Measurements from ENCODE around the gene TBC1D9B.

TBC1D9B gene

DNA sequence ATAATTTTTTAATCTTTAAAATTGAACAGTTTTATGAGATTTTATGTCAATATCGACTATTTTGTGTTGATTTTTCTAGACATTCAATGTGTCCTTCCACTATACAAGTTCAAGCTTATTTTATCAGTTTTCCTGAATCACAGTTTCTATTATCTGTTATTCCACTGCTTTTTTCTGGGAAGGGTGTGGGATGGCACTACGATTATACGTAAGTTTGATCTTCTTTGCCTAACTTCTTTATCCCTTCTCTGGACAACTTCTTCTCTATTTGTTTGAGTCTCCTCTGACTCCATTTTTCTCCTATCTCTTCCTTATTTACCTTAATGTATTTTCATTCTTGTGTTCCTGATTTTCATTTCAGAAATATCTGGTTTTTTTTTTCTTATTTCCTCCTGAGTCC lies 24.5 kb downstream of the TBC1D9B start:
- DNase-seq, result no peak

DNA sequence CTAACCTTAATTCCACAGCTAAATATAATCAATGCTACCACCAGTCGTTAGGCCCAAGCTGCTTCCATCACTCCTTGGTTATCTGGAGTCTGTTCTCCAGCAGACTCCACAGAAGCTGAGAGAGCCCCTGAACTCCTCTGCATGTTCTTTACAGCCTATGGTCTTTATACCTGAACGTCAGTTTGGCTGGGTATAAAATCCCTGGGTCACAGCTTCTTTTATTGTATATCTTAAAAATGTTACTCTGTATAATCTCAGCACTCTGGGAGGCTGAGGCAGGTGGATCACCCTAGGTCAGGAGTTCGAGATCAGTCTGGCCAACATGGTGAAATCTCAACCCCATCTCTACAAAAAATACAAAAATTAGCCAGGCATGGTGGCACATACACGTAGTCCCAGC lies 25.4 kb downstream of the TBC1D9B start:
- no peak for DNase-seq

DNA sequence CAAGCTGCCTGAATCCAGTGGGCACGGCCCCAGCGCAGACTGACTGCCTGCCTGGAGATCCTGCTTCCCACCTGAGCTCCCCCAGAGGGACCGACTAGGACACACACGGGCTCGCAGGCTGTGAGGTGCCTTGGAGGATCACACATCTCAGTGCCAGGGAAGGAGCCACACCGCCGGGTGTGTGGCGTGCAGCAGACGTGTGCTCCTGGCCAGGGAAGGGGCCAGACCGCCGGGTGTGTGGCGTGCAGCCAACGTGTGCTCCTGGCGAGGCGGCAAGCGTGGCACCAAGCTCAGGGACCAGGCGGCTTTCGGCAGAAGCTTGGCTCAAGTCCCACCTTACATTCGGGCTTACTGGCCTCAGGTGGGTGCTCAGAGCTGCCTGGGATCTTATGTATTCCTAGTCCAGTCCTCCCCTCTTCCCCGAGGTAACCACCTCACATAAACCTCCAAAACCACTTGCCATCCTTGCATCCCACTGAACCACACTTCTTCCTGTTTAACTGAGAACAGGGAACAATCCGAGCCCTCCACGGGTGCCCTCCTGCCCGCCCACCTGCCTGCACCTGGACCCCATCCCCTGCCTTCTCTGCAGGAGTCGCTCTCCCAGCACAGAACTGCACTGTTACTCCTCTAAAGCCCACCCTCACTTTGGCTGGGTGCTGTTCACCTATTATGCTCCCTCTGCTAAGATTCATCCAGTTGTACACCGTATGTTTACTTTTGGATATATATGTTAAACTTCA lies 26.7 kb downstream of the TBC1D9B start:
- no peak for DNase-seq

DNA sequence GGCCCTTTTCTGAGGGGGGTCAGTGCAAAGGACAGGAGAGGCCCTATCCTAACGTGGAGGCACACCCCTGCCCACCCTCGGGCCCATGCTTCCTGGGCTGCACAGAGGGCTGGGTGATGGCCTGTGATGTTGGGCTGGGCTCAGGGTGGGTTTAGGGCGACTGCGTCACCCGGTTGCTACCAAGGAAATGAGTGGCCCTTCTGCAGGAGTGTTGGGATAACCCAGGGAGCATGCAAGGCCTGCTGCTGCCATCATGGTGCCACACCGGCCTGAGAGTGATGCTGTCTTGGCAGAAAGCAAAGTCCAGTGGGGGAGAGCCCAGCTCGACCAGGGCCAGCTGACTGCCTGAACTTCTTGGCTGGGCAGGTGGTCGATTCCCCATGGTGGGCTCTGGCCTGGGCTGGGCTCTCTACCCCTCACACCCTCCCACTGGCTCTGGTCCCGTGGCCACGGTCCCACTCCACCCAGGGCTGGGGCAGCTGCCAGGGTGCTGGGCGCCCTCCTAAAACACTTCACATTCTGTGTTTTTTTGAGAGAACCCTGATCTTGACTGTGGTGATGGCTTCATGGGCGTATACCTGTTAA lies 27.5 kb downstream of the TBC1D9B start:
- no peak for DNase-seq

DNA sequence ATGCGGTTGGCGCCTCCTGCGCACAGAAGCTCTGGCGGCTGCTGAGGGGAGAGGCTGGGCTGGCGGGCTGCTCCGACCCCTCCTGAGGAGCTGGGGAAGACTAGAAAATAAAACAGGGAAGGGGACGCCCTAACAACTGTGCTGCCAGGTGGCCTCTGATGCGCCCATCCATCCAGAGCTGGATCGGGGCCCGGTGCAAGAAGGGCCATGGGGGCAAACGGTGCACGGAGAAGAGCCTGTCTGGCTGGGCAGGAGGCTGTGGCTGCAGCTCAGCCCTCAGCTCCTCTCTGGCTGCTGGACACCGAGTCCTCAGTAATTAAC lies 28.0 kb downstream of the TBC1D9B start:
- no peak for DNase-seq

DNA sequence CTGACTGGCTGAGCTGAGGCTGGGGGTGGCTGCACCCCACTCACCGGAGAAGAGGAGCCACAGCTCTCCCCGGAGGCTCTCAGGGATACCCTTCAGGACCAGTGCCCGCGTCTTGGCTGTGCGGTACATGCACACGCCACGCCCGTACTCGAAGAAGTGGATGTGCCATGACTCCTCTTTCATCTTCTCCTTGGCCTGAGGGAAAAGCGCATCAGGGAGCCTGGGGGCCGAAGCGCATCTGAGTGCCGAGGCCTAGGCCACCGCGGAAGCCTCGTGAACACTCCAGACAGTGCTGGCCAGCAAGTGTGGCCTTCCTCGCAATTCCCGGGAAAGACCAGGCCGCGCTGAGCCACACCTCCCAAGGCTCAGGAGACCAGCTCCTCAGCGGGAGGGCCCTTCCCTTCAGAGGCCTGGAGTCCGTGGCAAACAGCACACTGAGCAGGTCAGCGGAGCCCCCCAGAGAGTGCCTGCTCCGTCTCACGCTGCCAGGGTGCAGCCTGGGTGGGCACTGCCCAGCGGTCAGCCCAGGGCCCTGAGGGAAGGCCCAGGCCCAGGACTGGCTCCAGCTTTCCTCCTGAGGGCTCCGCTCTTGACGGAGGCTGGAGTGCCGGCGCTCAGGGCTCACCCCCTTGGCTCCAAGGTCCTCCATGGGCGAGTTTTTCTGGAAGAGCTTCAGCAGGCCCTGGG lies 28.6 kb downstream of the TBC1D9B start:
- DNase-seq, result no peak

DNA sequence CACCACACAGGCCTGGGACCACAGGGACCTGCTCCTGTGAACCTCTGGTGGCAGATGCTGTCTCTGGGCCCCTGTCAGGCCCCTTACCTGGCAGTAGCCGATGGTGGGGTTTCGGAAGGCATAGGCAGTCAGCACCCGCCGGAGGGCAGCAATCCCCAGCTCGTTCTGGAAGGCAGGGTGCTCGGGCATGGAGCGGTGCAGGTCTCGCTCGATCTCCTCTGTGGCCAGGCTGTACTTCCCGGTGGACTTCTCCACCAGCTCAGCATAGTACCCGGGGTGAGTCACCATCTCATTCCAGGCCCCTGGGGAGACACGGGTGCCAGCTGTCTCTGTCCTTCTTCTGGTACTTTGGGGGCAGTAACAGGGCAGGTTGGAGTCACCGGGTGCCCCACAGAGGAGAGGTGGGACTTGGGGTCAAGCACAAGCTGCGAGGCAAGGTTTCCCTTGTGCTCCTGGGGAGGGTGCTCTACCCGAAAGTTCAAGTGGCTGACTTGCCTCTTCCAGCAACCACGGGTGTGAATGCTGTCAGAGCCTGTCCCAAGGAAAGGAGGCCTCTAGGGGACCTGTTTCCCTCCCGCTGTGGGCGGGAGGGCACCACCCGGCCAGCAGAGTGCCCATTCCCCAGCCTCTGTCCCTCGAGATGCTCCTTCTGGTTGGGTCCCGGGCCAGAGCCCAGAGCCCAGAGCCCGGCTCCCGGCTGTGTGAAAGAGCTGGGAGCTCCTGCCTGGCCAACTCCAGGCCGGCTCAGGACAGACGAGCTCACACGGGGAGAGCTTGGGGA lies 29.3 kb downstream of the TBC1D9B start:
- no peak for DNase-seq

DNA sequence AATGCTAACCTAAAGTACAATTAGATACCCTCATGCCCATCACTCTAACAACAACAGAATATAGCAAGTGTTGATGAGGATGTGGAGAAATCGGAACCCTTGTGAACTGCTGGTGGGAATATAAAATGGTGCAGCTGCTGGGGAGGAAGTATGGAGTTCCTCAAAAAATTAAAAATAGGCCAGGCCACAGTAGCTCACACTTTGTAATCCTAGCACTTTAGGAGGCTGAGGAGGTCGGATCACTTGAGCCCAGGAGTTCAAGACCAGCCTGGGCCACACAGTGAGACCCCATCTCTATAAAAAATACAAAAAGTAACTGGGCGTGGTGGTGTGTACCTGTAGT lies 31.1 kb downstream of the TBC1D9B start:
- DNase-seq, result no peak

DNA sequence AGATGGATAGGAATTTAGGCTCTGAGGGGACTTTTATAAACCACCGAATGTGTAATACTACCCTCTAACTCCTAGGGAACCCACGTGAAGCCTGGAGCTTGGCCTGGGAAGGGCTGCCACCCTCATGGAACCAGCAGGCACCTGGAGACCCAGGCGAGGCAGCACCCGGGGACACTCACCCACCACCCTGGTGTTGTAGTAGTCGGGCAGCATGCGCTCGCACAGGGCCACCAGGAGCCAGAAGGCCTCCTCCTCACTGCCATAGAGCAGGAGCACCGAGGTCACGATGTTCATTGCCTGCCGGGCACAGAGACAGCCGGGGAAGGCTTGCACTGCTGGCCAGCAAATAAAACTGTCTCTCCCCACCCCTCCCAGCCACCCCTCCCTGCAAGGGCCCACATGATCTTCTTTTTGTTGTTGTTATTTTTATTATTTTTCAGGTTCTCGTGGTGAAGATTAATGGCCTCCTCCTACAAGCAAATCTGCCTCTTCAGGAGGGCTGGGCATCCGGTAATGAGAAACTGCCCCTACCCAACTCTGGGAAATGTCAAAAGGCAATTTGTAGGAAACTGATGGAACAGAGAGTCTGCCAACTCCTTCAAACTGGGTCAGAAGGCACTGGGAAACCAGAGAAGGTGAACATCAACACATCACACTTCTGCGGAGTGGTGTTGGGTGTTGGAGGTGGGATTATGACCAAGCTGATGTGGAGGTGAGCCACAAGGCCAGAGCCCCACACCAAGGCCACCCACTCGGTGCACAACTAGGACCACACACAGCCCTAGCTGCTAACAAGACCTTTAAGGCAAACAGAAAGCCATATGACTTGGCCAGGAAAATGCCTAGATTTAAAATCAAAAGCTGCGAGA lies 31.7 kb downstream of the TBC1D9B start:
- no peak for DNase-seq

DNA sequence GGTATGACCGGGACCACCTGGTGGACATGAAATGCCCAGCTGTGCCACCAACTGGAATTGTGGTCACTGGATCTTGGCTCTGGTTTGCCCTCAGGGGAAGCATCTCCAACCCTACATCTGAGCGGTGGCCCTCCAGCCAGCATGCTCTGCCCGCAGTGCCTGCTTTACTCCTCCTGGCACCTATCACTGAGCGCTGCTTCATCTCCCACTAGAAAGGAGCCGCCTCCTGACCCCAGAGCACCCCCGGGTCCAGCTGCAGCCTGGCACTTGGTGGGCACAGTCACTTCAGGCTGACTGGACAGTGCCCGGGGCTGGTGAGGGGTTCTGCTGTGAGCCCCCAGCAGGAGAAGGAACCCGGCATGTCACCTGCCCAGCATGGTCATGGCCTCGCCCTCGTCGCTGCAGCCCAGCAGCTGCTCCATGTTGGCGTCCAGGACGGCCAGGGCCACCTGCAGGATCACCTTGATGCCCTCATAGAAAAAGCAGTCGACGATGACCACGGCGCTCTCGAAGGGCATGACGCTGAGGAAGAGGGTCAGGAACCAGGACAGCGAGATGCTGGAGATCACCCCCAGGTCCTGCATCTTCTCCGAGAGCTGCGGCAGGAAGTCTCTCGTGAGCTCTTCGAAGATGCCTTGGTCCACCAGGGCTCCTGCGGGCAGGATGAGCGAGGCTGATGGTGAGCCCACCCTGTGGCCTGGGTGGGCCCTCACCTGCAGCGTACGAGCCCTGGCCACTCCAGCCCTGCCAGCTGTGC lies 33.0 kb downstream of the TBC1D9B start:
- DNase-seq, result peak; percentile 6

DNA sequence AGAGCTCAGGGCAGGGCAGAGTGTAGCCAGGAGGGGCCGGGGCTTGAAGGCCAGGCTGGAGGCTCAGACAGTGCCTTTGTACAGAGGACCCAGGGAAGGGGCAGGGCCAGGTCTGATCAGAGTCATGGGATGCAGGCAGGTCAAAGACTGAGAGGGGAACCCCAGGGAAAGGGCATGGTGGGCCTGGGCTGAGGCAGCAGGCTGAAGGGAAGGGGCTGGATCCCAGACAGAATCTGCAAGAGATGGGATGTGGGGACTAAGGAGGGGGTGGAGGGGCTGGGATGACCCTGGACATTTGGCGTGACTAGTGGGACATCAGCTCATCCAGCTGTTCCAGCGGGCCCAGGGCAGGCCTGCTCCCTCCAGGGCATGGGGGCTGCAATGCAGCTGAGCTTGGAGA lies 33.6 kb downstream of the TBC1D9B start:
- DNase-seq, result no peak

DNA sequence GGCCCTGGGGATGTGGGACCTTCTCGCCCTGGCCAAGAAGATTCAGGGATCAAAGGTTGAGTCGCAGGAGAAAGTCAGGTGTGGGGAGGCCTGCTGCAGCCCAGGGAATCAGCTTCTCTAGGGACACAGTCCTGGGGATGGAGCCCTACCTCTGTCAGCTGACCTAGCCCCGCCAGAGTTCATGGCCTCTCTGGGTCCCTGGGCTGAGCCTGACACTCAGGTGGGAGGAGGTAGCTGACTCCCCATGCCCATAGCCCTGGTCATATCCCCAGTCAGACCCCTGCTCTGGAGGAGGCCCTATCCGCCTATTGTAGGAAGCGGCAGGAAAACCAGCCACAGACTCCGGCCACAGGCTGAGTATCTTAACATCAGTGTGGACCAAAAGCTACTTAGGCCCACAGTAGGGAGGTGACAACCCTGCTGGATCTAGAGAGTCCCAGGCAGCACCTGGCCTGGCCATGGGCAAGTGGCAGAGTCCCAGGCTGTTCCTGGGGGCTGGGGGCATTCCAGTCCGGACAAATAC lies 34.0 kb downstream of the TBC1D9B start:
- peak; percentile 6 for DNase-seq

DNA sequence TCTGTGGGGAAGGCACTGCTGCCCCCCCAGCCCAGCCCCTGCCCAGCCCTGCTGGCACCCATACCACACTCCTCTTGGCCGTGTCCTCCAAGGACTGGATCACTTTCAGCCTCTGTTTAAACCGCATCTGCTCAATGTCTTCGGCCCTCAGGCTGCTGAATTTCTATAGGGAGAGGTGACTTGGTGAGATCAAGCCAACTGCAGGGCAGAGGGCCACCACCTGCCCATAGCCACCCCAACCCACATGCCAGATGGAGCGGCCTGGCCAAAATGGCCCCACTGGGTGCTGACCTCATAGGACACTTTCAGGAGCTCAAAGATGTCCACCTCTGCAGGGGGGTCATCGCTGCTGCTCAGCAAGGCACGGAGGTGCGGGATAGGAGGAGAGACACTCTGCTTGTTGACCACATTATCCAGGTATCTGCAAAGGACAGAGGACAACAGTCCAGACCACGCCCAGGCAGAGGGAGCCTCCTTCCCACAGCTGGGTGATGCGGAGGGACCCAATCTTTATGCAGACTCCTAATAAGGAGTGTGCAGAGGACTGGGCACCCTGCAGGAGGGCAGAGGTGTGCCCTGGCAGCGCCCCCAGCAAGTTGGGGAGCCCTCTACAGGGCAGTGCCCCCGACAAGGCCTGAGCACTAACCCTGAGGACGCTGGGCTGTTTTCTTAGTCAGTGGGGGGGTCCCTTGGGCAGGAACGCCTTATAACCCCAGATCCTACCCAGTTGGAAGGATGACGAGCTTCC lies 34.7 kb downstream of the TBC1D9B start:
- DNase-seq, result no peak

DNA sequence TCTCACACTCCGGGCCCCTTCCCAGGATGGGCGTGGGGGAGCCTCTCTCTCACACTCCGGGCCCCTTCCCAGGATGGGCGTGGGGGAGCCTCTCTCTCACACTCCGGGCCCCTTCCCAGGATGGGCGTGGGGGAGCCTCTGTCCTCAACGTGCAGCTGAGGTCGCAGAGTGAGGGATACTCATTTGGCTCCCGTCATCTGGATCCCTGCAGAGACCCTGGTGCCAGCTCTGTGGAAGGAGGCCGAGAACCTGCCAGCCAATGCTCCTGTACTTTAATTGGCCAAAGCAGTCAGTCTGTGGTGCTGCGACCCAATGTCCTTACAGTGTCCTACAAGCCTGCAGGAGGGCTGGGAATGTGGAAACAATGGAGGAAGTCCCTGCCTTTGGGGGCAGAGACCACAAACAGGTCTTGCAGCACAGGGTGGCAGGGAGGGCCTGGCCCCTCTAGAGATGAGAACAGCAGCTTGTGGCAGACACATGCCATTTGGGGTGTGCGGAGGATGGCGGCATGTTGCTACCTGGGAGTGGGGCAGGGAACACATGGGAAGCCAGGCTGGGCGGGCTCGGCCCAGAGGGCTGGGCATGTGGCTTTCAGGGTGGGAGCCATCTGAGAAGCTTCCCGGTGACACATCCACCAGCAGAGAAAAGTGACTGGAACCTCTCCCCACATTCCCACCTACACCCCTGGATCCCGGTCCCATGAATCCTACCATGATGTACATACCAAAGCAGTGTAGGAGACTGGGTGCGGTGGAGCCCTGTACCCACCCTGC lies 35.5 kb downstream of the TBC1D9B start:
- DNase-seq, result peak; percentile 19

DNA sequence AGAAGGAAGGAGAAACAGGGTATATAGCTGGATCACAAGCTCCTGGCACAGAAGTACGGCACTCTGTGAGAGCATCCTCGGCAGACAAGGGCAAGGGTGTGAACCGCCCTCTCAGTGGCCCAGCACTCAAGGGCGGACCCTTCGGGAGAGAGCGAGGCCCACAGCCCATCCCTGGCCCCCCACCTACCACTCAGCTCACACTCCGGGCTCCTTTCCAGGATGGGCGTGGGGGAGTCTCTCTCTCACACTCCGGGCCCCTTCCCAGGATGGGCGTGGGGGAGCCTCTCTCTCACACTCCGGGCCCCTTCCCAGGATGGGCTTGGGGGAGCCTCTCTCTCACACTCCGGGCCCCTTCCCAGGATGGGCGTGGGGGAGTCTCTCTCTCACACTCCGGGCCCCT lies 36.2 kb downstream of the TBC1D9B start:
- DNase-seq, result peak; percentile 78

DNA sequence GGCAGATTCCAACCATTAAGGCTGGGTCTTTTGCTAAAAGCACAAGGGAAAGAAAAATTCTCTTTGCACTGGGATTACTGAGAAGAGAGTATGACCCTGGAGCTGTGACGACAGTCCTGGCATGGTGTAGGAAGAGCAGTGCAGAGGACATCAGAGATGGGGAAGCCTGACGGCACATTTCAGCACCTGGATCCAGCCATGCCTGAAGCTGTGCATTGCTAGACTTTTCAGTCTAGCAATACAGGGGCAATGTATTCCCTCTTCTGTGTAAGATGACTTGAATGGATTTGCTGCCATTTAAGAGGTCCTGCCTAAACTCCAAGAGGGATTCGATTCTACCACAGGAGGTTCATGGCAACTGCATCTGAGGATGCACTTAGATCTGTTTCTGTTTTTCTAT lies 36.7 kb downstream of the TBC1D9B start:
- no peak for DNase-seq

DNA sequence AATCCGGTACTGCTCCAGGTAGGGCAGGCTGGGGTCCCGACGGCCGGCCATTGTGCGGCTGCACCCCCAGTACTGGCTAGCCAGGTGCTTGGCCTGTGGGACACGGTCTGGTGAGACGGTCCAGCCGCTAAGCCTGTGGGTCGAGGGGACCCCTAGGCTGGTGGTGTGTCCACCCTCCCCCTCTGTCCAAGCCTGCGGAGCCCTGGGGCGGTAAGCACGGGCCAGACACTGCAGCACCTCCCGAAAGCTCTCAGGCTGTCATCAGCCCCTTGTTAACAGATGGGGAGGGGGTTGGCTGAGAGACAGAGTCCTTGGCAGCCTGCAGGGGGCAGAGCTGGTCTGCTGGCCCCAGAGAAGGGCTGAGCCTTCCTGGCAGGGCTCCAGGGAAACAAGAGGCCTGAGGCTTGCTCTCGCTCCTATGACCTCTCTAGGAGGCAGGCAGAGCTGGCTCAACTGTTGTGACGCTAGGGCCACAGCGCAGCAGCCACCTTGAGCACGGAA lies 37.2 kb downstream of the TBC1D9B start:
- no peak for DNase-seq

DNA sequence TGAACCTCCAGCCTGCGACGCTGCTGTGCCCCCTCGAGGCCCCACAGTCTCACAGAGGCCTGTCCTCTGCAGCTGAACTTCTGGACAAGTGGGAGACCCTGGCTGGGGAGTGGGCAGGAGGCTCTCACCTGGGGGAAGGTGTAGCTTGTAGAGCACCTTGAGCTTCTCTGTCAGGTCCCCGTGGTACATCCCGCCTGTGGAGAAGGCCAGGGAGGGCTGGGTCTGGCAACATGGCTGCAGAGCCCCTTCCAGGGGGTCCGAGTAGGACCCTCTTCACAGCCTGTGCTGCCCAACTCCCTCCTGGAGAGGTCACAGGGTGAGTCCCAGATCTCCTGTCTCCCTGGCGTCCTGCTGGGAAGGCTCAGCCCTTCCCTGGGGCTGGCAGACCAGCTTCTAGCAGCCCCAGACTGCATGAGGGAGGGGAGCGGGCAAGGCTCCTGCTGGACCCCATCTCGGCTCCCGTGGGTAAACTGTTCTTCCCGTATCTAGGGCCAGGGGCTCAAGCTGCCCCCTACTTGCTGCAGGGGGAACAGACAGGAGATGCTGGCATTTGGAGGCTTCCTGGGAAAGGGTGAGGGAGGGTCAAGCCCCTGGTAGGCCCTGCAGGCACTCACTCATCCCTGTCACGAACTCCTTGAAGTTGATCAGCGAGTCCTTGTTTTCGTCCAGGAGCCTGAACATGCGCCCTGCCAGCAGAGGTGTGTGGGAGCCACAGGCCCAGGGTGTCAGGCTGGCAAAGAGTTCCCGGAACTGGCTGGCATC lies 37.9 kb downstream of the TBC1D9B start:
- DNase-seq, result no peak

DNA sequence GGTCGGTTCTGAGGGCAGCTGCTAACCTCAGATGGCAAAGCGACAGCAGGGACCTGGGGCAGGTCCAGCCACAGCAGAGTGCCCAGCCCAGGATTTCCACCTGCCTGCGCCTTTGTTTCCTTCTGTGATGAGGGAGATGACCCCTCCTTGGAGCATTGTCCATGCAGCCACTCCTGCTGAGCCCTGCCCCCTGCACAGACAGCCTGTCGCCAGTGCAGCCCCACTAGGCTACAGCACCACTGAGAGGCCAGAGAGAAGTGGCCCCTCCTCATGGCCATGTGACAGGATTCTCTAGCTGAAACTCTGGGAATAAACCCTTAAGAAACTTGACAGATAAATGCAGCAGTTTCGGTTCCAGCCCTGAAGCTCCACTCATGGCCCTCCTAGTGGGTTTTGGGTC lies 38.6 kb downstream of the TBC1D9B start:
- no peak for DNase-seq
